CD4-positive, alpha-beta memory T cell (primary cell): ENCODE data around the gene C11orf42. TPM values are rescaled to one million over a fixed set of nuclear protein-coding genes. Genes with fewer than 3 reads are reported as not detected.

Source experiments
- CTCF ChIA-PET: fragments of 350-600 bp; sonication (Branson Sonifier 250); formaldehyde crosslinking; loops from one replicate; lab custom pipeline; 2021; ENCODE audit warnings: inconsistent platforms; ENCODE audit not compliant: partially characterized antibody; lab: Charles Lee
- POLR2A ChIA-PET: fragments of 350-600 bp; sonication (Branson Sonifier 250); formaldehyde crosslinking; loops from one replicate; lab custom pipeline; 2021; ENCODE audit not compliant: partially characterized antibody; lab: Charles Lee
- DNase-seq, 5 donors: peaks; one replicate each; pipeline versions ENCODE4 v3.0.0 to v3.0.0-alpha.2; 2020 to 2022; ENCODE audit warnings: mixed read lengths in 1 of 5
- H3K27ac ChIP-seq: one replicate; pipeline ENCODE4 v1.7.0; 2013; ENCODE audit warnings: low read depth, low read length
- H3K27me3 ChIP-seq: 2 replicates; pipeline ENCODE4 v1.7.0; 2013; ENCODE audit warnings: mild to moderate bottlenecking, low read length, moderate library complexity; ENCODE audit not compliant: insufficient read depth
- H3K36me3 ChIP-seq: 2 replicates; pipeline ENCODE4 v1.7.0; 2013; ENCODE audit warnings: mild to moderate bottlenecking, low read length, moderate library complexity; ENCODE audit not compliant: insufficient read depth
- H3K4me1 ChIP-seq: 2 replicates; pipeline ENCODE4 v1.7.0; 2013; ENCODE audit warnings: mild to moderate bottlenecking, low read length, moderate library complexity; ENCODE audit not compliant: insufficient read depth
- H3K4me3 ChIP-seq, 2 donors: one replicate each; pipeline ENCODE4 v1.7.0; 2013; ENCODE audit warnings: low read length in 2 of 2, mild to moderate bottlenecking in 1 of 2
- H3K9me3 ChIP-seq, 2 donors: one replicate each; pipeline ENCODE4 v1.7.0; 2013; ENCODE audit warnings: low read length in 2 of 2, control low read depth in 1 of 2; ENCODE audit not compliant: control insufficient read depth in 1 of 2
- H3K27ac Mint-ChIP-seq, 7 donors: one replicate each; pipeline ENCODE4 v1.8.0; 2020 to 2021; ENCODE audit warnings: mixed read lengths in 7 of 7, mild to moderate bottlenecking in 6 of 7, inconsistent platforms in 3 of 7, moderate library complexity in 3 of 7
- H3K27me3 Mint-ChIP-seq, 2 donors: one replicate each; pipeline ENCODE4 v1.8.0; 2020 to 2021; ENCODE audit warnings: mixed read lengths in 2 of 2
- H3K36me3 Mint-ChIP-seq, 2 donors: one replicate each; pipeline ENCODE4 v1.8.0; 2020 to 2021; ENCODE audit warnings: mixed read lengths in 2 of 2, inconsistent platforms in 1 of 2, mild to moderate bottlenecking in 1 of 2
- H3K4me1 Mint-ChIP-seq, 4 donors: one replicate each; pipeline ENCODE4 v1.8.0; 2020 to 2021; ENCODE audit warnings: mixed read lengths in 4 of 4, mild to moderate bottlenecking in 1 of 4
- H3K4me3 Mint-ChIP-seq, 8 donors: one replicate each; pipeline ENCODE4 v1.8.0; 2020 to 2021; ENCODE audit warnings: mixed read lengths in 8 of 8, mild to moderate bottlenecking in 7 of 8, moderate library complexity in 6 of 8, inconsistent platforms in 3 of 8
- H3K9me3 Mint-ChIP-seq, 8 donors: one replicate each; pipeline ENCODE4 v1.8.0; 2020 to 2021; ENCODE audit warnings: mixed read lengths in 8 of 8, mild to moderate bottlenecking in 5 of 8, inconsistent platforms in 3 of 8, moderate library complexity in 1 of 8
- intact Hi-C: fragments of 100-400 bp; cut with micrococcal nuclease; formaldehyde crosslinking; loops from one replicate; pipeline ENCODE4 v1.15.1; 2023
- polyA plus RNA-seq, 2 donors: library from polyadenylated mRNA; unstranded; fragments of 300-500 nt; fragmentation: Illumina TruSeq; gene quantifications; one replicate each; pipeline ENCODE4 v1.2.3, GENCODE V29; 2021
- total RNA-seq, 2 experiments: library from RNA; stranded (reverse); gene quantifications; one replicate each; pipeline ENCODE4 v1.2.3, GENCODE V29; 2021

The C11orf42 gene
- total and polyA plus RNA-seq, 4 experiments from 2014 or later = not detected

DNA sequence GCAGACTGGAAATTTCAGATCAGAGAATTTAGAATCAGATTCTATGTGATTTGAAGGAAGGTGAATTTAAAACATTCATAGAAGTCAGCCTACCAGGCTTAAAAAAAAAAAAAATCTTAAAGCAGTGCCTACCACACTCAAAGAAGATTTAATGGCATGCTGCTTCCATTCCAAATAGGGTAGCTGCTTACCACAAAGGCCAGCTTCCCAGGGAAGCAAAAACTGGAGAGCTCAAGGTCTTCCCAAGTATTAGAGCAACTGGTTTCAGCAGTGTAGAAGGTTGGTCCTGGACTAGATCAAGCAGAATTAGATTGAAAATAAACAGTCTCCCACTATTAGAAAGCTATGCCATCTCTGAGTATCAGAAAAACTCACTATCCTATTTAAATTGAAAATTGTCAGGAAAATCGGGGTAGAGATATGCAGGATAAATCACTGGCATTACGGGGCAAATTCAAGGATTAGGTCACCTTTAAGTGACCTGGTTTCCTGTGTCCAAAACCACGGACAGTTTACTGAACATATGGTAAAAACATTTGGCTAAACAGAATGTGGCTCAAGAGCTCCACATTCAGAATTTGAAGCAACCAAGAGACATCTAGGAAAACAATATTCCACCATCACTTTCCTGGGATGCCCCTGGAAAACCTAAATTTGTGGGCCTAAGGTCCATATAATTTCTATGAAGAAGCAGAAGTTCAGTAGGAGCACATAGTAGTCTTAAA, 1.3 kb downstream of the C11orf42 start:
- Histone ChIP-seq H3K4me1 (peaks cover 18% of the 10 kb centered on the region), H3K4me3 (no peak overlapping the region), H3K36me3 (peaks cover 4% of the 10 kb centered on the region), H3K9me3 (no peaks in the 10 kb centered on the region), H3K27ac (no peak overlapping the region), H3K27me3 (no peaks in the 10 kb centered on the region)
- Mint-ChIP-seq H3K4me1 (peaks cover 22 to 39% (median 28%) of the 10 kb centered on the region in 4 donors), H3K36me3 (peaks cover 13 to 42% of the 10 kb centered on the region in 2 donors), H3K27me3 (no peaks in the 10 kb centered on the region), H3K27ac (peak overlapping the region in 1 of 7 donors; percentile 15), H3K9me3 (no peaks in the 10 kb centered on the region), H3K4me3 (no peak overlapping the region)
- ChIA-PET POLR2A (interaction anchor here (0.6 kb wide), 2 partner anchors 28 to 506 kb away, joined by 3 read pairs; partner anchors contain the start of gene FHIP1B), CTCF (interaction anchor here (0.6 to 1.8 kb wide), 3 partner anchors 15 to 574 kb away, joined by 3 to 4 read pairs (median 3); no protein-coding TSS in a partner anchor)
- intact Hi-C loops = no loop called here
- DNase-seq = no peak

DNA sequence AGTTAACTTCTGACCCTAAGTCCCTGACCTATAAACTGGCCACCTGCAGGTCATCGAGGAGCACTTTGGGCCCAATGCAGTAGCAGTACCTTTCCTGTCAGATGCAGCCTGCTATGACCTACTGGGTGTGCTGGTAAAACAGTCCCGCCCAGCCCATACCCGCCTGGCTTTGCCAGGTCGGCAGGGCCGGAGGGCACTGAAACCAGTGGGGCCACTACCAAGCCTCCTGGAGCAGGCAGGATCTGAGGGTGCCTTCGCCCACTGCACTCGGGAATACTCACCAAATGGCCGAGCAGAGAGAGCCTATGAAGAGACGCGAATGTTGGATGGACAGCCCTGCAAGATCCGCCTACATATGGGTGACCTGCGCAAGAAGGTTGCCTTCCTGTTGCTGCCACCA, 4.4 kb downstream of the C11orf42 start:
- Mint-ChIP-seq H3K27ac (no peak overlapping the region), H3K4me3 (no peak overlapping the region), H3K9me3 (no peaks in the 10 kb centered on the region), H3K27me3 (no peaks in the 10 kb centered on the region), H3K4me1 (peaks cover 0 to 11% (median 6%) of the 10 kb centered on the region in 4 donors), H3K36me3 (peaks cover 13 to 46% of the 10 kb centered on the region in 2 donors)
- no peak for DNase-seq
- intact Hi-C loops = no loop called here
- H3K4me3 ChIP-seq = no peak overlapping the region
- no peak overlapping the region for H3K27ac ChIP-seq
- POLR2A ChIA-PET = no interaction called here
- H3K36me3 ChIP-seq = peaks cover 24% of the 10 kb centered on the region
- CTCF ChIA-PET = no interaction called here
- no peaks in the 10 kb centered on the region for H3K4me1 ChIP-seq
- no peaks in the 10 kb centered on the region for H3K27me3 ChIP-seq
- no peaks in the 10 kb centered on the region for H3K9me3 ChIP-seq

DNA sequence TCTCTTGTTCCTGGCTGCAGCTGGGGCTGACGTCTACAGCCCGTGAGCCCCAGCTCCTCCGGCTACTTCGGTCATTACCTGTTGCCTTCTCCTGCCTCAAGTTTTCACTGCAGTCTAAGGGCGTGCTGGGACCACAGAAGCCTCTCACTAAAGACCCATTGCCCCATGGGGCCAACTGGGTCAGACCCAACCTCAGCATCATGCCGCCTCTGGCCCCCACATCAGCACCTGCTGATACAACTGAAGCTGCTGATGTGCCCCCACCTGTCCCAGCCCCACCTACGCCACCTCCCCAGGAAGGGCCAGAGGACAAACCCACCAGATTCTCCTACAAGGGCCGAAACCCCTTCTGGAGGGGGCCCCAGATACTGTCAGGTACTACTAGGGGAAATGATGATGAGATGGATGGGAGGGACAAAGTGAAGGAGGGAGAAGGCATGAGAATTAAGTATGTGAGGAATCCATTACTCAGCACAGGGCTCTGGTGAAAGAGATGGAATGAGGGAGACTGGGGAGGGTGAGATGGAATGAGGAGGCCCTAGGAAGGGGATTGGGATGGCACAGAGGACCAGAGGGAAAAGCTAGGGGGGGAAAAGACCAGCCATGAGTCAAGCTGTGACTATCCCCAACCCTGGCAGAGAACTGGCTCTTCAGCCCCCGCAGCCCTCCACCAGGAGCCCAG, 5.1 kb downstream of the C11orf42 start:
- POLR2A ChIA-PET = no interaction called here
- Mint-ChIP-seq H3K27me3 (no peaks in the 10 kb centered on the region), H3K9me3 (no peaks in the 10 kb centered on the region), H3K36me3 (peaks cover 13 to 46% of the 10 kb centered on the region in 2 donors), H3K4me1 (peaks cover 0 to 4% (median under 1%) of the 10 kb centered on the region in 4 donors), H3K27ac (no peak overlapping the region), H3K4me3 (no peak overlapping the region)
- CTCF ChIA-PET = no interaction called here
- Histone ChIP-seq H3K4me1 (no peaks in the 10 kb centered on the region), H3K27me3 (no peaks in the 10 kb centered on the region), H3K9me3 (no peaks in the 10 kb centered on the region), H3K36me3 (peaks cover 24% of the 10 kb centered on the region), H3K4me3 (no peak overlapping the region), H3K27ac (no peak overlapping the region)
- intact Hi-C loops = no loop called here
- DNase-seq = no peak

DNA sequence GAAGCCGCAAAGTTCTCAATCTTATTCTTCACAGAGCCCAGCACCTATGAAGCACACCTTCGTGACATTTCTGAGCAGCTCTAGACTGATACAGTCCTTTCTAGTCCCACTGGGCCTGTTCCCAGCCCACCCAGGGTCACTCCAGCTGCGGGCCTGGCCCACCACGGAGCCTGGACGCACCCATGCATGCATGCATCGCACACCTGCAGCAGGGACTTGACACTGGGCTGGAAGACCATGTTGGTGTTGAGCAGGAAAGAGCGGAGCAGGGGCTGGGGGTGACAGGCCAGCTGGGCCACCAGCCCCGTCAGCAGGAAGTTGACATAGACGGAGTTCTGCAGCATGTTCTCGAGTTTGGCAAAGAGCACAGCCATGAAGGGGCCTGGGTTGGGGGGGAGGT, 9.2 kb downstream of the C11orf42 start:
- H3K4me1 ChIP-seq = no peaks in the 10 kb centered on the region
- no peaks in the 10 kb centered on the region for H3K27me3 ChIP-seq
- Mint-ChIP-seq H3K27me3 (no peaks in the 10 kb centered on the region), H3K4me1 (peaks cover 2 to 6% (median 4%) of the 10 kb centered on the region in 4 donors), H3K9me3 (no peaks in the 10 kb centered on the region), H3K4me3 (no peak overlapping the region), H3K27ac (no peak overlapping the region), H3K36me3 (peaks cover 30 to 57% of the 10 kb centered on the region in 2 donors)
- intact Hi-C loops = no loop called here
- H3K27ac ChIP-seq = no peak overlapping the region
- peaks cover 51% of the 10 kb centered on the region for H3K36me3 ChIP-seq
- no peak for DNase-seq
- POLR2A ChIA-PET = no interaction called here
- no peaks in the 10 kb centered on the region for H3K9me3 ChIP-seq
- no peak overlapping the region for H3K4me3 ChIP-seq
- CTCF ChIA-PET = no interaction called here

DNA sequence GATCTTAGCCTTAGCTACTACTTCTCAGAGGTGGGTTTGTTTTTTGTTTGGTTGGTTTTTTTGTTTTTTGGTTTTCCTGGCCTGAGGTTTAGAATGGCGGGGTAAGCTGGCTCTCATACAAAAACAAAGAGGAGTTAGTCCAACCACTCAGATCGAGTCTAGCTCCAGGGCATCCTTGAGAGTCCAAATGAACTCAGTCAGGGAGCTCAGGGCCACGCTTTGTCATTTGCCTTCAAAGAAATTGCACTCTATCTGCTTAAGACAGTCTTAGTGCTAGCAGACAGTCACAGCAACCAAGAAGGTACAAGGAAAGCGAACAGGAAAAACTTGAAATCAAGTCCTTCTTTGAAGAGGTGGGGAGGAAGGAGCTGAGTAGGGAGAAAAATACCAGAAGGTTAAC, 11.1 kb downstream of the C11orf42 start:
- Histone ChIP-seq H3K4me1 (no peaks in the 10 kb centered on the region), H3K27ac (no peak overlapping the region), H3K27me3 (no peaks in the 10 kb centered on the region), H3K36me3 (peaks cover 63% of the 10 kb centered on the region), H3K4me3 (no peak overlapping the region), H3K9me3 (no peaks in the 10 kb centered on the region)
- Mint-ChIP-seq H3K36me3 (peaks cover 39 to 61% of the 10 kb centered on the region in 2 donors), H3K27me3 (no peaks in the 10 kb centered on the region), H3K27ac (peak overlapping the region in 1 of 7 donors; percentile 44), H3K4me1 (peaks cover 9 to 17% (median 12%) of the 10 kb centered on the region in 4 donors), H3K4me3 (no peak overlapping the region), H3K9me3 (no peaks in the 10 kb centered on the region)
- no peak for DNase-seq
- ChIA-PET CTCF (no interaction called here), POLR2A (no interaction called here)
- intact Hi-C loops = no loop called here

DNA sequence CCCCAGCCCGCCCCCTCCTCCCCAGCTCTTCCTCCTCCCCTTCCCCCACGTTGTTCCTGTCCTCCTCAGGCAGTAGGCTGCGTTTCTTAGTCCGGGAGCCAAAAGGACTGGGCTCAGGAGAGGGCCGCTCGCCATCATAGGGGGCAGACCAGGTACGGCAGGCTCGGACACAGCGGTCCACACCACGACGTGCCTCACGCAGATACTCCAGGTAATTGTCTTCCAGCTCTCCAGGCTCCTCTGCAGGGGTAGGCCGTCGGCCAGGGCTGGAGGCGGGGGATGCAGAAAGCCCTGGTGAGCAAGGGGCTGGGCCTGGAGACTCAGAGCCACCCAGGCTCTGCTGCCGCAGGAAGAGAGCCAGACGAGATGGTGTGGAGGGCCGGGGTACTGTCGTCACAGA, 12.4 kb downstream of the C11orf42 start:
- H3K36me3 Mint-ChIP-seq = peaks cover 52 to 72% of the 10 kb centered on the region in 2 donors
- POLR2A ChIA-PET = no interaction called here
- CTCF ChIA-PET = no interaction called here

DNA sequence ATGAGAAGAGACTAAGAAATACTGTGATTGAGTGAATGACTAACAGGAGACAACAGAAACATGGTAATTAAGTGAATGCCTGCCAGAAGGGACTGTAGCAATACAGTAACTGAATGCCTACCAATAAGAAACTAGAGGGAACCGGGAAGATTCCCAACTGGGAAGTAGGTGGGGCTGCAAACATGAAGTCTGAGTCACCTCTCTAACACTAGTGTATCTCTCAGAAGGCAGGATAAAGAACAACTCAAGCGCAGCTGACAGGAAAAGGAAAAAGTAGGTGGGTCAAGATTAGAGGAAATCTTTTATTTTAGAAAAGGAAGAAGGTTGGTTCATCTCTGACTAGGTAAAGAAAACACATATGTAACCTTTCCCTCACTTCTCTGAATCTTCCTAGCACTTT, 14.0 kb downstream of the C11orf42 start:
- Mint-ChIP-seq H3K36me3 (peaks cover 57 to 82% of the 10 kb centered on the region in 2 donors), H3K9me3 (no peaks in the 10 kb centered on the region), H3K27ac (peak overlapping the region in 4 of 7 donors; percentile 9 to 84 (median 60)), H3K27me3 (no peaks in the 10 kb centered on the region), H3K4me1 (peaks cover 9 to 17% (median 12%) of the 10 kb centered on the region in 4 donors), H3K4me3 (no peak overlapping the region)
- Histone ChIP-seq H3K4me3 (no peak overlapping the region), H3K27me3 (no peaks in the 10 kb centered on the region), H3K27ac (no peak overlapping the region), H3K4me1 (no peaks in the 10 kb centered on the region), H3K9me3 (no peaks in the 10 kb centered on the region), H3K36me3 (peaks cover 72% of the 10 kb centered on the region)
- CTCF ChIA-PET = no interaction called here
- POLR2A ChIA-PET = no interaction called here
- DNase-seq = no peak
- intact Hi-C loops = no loop called here

More for the DNA sequence above, 12.4 kb downstream of the C11orf42 start:
- DNase-seq = no peak
- H3K27ac Mint-ChIP-seq = no peak overlapping the region
- H3K4me1 Mint-ChIP-seq = peaks cover 9 to 17% (median 12%) of the 10 kb centered on the region in 4 donors
- Histone ChIP-seq H3K9me3 (no peaks in the 10 kb centered on the region), H3K27ac (no peak overlapping the region), H3K4me3 (no peak overlapping the region), H3K4me1 (no peaks in the 10 kb centered on the region), H3K27me3 (no peaks in the 10 kb centered on the region), H3K36me3 (peaks cover 70% of the 10 kb centered on the region)
- H3K27me3 Mint-ChIP-seq = no peaks in the 10 kb centered on the region
- intact Hi-C loops = no loop called here
- H3K9me3 Mint-ChIP-seq = no peaks in the 10 kb centered on the region
- H3K4me3 Mint-ChIP-seq = no peak overlapping the region
